IMR-90 (cell line): Measurements from ENCODE around the gene MLLT1. TPM values are rescaled to one million over a fixed set of nuclear protein-coding genes. Genes with fewer than 3 reads are reported as not detected.

Experiments
- ATAC-seq: fragments of 200-7000 bp; cut with Tn5 transposase; 2 replicates; pipeline ENCODE4 v1.9.1; 2020; ENCODE audit warnings: low read depth, mild to moderate bottlenecking, moderate library complexity
- BruUV-seq: library from RNA; stranded (reverse); fragments of 400-500 nt; replicated peaks from 2 replicates; lab custom pipeline; 2021; lab: Mats Ljungman, UMichigan
- CTCF ChIA-PET: fragments of 300-600 bp; formaldehyde crosslinking; extraction: SDS; loops from one replicate; lab custom pipeline; 2021; ENCODE audit warnings: antibody characterized with exemption; lab: Yijun Ruan, JAX
- POLR2A ChIA-PET: fragments of 300-600 bp; sonication (Branson Sonifier 250); formaldehyde crosslinking; loops from one replicate; lab custom pipeline; 2022; ENCODE audit warnings: antibody characterized with exemption; ENCODE audit not compliant: unreplicated experiment; lab: Charles Lee
- DNase-seq: peaks from one replicate; pipeline ENCODE4 v3.0.0; 2013
- H2AFZ ChIP-seq: replicated peaks from 2 replicates; pipeline ENCODE3; 2013; ENCODE audit warnings: low read length, mild to moderate bottlenecking; ENCODE audit not compliant: poor library complexity
- H2AK5ac ChIP-seq: 2 replicates; pipeline ENCODE4 v1.6.1; 2013; ENCODE audit warnings: low read depth, low read length, inconsistent platforms
- H2AK9ac ChIP-seq: replicated peaks from 2 replicates; pipeline ENCODE3; 2013; ENCODE audit warnings: mild to moderate bottlenecking, low read depth, low read length, moderate library complexity; ENCODE audit not compliant: poor library complexity
- H2BK120ac ChIP-seq: 2 replicates; pipeline ENCODE4 v1.6.1; 2013; ENCODE audit warnings: low read depth, low read length, inconsistent platforms
- H2BK15ac ChIP-seq: 3 replicates; pipeline ENCODE4 v1.6.1; 2013; ENCODE audit warnings: low read depth, low read length, inconsistent platforms
- H2BK20ac ChIP-seq: 2 replicates; pipeline ENCODE4 v1.6.1; 2013; ENCODE audit warnings: low read depth, mild to moderate bottlenecking, inconsistent platforms, low read length, moderate library complexity
- H2BK5ac ChIP-seq: 2 replicates; pipeline ENCODE4 v1.6.1; 2013; ENCODE audit warnings: mild to moderate bottlenecking, low read depth, low read length, inconsistent platforms; ENCODE audit not compliant: poor library complexity, severe bottlenecking
- H3K14ac ChIP-seq: replicated peaks from 2 replicates; pipeline ENCODE4 v1.6.1; 2013; ENCODE audit warnings: low read depth, low read length, inconsistent platforms
- H3K18ac ChIP-seq: 2 replicates; pipeline ENCODE4 v1.6.1; 2013; ENCODE audit warnings: low read depth, low read length, control low read depth
- H3K23ac ChIP-seq: 2 replicates; pipeline ENCODE4 v1.6.1; 2013; ENCODE audit warnings: low read depth, low read length, inconsistent platforms
- H3K27ac ChIP-seq: 2 replicates; pipeline ENCODE4 v1.5.1; 2013; ENCODE audit warnings: mild to moderate bottlenecking, control low read depth, low read length; ENCODE audit not compliant: insufficient read depth
- H3K27me3 ChIP-seq: 2 replicates; pipeline ENCODE4 v1.6.1; 2013; ENCODE audit warnings: low read length; ENCODE audit not compliant: control insufficient read depth, insufficient read depth
- H3K36me3 ChIP-seq: 2 replicates; pipeline ENCODE4 v1.6.1; 2013; ENCODE audit warnings: low read length, mixed read lengths; ENCODE audit not compliant: control insufficient read depth, insufficient read depth
- H3K4ac ChIP-seq: 2 replicates; pipeline ENCODE4 v1.6.1; 2013; ENCODE audit warnings: low read depth, low read length, inconsistent platforms
- H3K4me1 ChIP-seq: 2 replicates; pipeline ENCODE4 v1.6.1; 2013; ENCODE audit warnings: low read length, mixed read lengths; ENCODE audit not compliant: control insufficient read depth, insufficient read depth
- H3K4me2 ChIP-seq: 2 replicates; pipeline ENCODE4 v1.6.1; 2013; ENCODE audit warnings: low read depth, mild to moderate bottlenecking, control low read depth, low read length, moderate library complexity
- H3K4me3 ChIP-seq: 2 replicates; pipeline ENCODE4 v1.5.1; 2013; ENCODE audit warnings: low read depth, mild to moderate bottlenecking, control low read depth, low read length, moderate library complexity; ENCODE audit not compliant: insufficient read depth
- H3K56ac ChIP-seq: 2 replicates; pipeline ENCODE4 v1.6.1; 2013; ENCODE audit warnings: low read length, inconsistent platforms; ENCODE audit not compliant: insufficient read depth; ENCODE audit errors: extremely low read depth
- H3K79me1 ChIP-seq, 2 experiments: 2 replicates each; pipeline ENCODE4 v1.6.1; 2013; ENCODE audit warnings: low read length in 2 of 2, inconsistent platforms in 1 of 2, low read depth in 1 of 2
- H3K9ac ChIP-seq: 2 replicates; pipeline ENCODE4 v1.6.1; 2013; ENCODE audit warnings: low read depth, low read length, control low read depth
- H3K9me1 ChIP-seq: 2 replicates; pipeline ENCODE4 v1.6.1; 2013; ENCODE audit warnings: low read length, inconsistent platforms; ENCODE audit not compliant: insufficient read depth
- H3K9me3 ChIP-seq: 2 replicates; pipeline ENCODE4 v1.6.1; 2013; ENCODE audit warnings: low read length; ENCODE audit not compliant: control insufficient read depth, insufficient read depth
- H4K20me1 ChIP-seq: 2 replicates; pipeline ENCODE4 v1.6.1; 2013; ENCODE audit warnings: low read length, inconsistent platforms; ENCODE audit not compliant: insufficient read depth
- H4K5ac ChIP-seq: 2 replicates; pipeline ENCODE4 v1.6.1; 2013; ENCODE audit warnings: mild to moderate bottlenecking, low read depth, low read length, control low read depth
- H4K8ac ChIP-seq, 2 experiments: 2 replicates each; pipeline ENCODE4 v1.6.1; 2013; ENCODE audit warnings: low read depth in 2 of 2, low read length in 2 of 2, control low read depth in 1 of 2, inconsistent platforms in 1 of 2
- H4K91ac ChIP-seq: 2 replicates; pipeline ENCODE4 v1.6.1; 2013; ENCODE audit warnings: low read depth, low read length, inconsistent platforms; ENCODE audit not compliant: insufficient read depth
- BHLHE40 ChIP-seq: fragments of 150-350 bp; IDR thresholded peaks from 2 replicates; pipeline ENCODE4 v1.6.1; 2016; ENCODE audit warnings: mild to moderate bottlenecking, low read depth, low read length
- CEBPB ChIP-seq: IDR thresholded peaks from 2 replicates; pipeline ENCODE4 v1.6.1; 2012; ENCODE audit warnings: low read depth, low read length, improper control_type of control experiment
- CHD1 ChIP-seq: IDR thresholded peaks from 2 replicates; pipeline ENCODE4 v1.6.1; 2012; ENCODE audit warnings: low read depth, low read length, improper control_type of control experiment
- CTCF ChIP-seq: conservative IDR thresholded peaks from 2 replicates; pipeline ENCODE4 v1.5.1; 2012; ENCODE audit warnings: mild to moderate bottlenecking, low read depth, low read length, improper control_type of control experiment
- FOS ChIP-seq: fragments of 150-350 bp; IDR thresholded peaks from 2 replicates; pipeline ENCODE4 v1.6.1; 2016; ENCODE audit warnings: low read depth, low read length
- MAFK ChIP-seq: IDR thresholded peaks from 2 replicates; pipeline ENCODE4 v1.6.1; 2012; ENCODE audit warnings: low read depth, low read length, improper control_type of control experiment
- MAZ ChIP-seq: IDR thresholded peaks from 2 replicates; pipeline ENCODE4 v1.6.1; 2012; ENCODE audit warnings: low read depth, mild to moderate bottlenecking, low read length, improper control_type of control experiment, moderate library complexity, borderline replicate concordance
- MXI1 ChIP-seq: IDR thresholded peaks from 2 replicates; pipeline ENCODE4 v1.6.1; 2012; ENCODE audit warnings: low read depth, mild to moderate bottlenecking, low read length, moderate library complexity, borderline replicate concordance
- NFE2L2 ChIP-seq: fragments of 150-350 bp; IDR thresholded peaks from 2 replicates; pipeline ENCODE4 v1.6.1; 2016; ENCODE audit warnings: low read depth, mild to moderate bottlenecking, low read length
- POLR2A ChIP-seq: IDR thresholded peaks from 2 replicates; pipeline ENCODE4 v1.6.1; 2012; ENCODE audit warnings: mild to moderate bottlenecking, low read depth, low read length
- RAD21 ChIP-seq: IDR thresholded peaks from 2 replicates; pipeline ENCODE4 v1.6.1; 2012; ENCODE audit warnings: low read length, improper control_type of control experiment
- RCOR1 ChIP-seq: IDR thresholded peaks from 2 replicates; pipeline ENCODE4 v1.6.1; 2012; ENCODE audit warnings: mild to moderate bottlenecking, low read length, improper control_type of control experiment; ENCODE audit not compliant: insufficient replicate concordance
- RFX5 ChIP-seq: IDR thresholded peaks from 2 replicates; pipeline ENCODE4 v1.8.0; 2012; ENCODE audit warnings: low read depth, mild to moderate bottlenecking, low read length, moderate library complexity
- SMC3 ChIP-seq: fragments of 150-350 bp; IDR thresholded peaks from 2 replicates; pipeline ENCODE4 v1.6.1; 2016; ENCODE audit warnings: low read depth, mild to moderate bottlenecking, antibody characterized with exemption, low read length, moderate library complexity
- WGBS, 2 experiments: methylation state at CpG; one replicate each; pipeline versions ENCODE4 v1.1.5 to v1.1.7; 2013; ENCODE audit warnings: missing lambda C conversion rate in 2 of 2; ENCODE audit not compliant: insufficient read length in 1 of 2; ENCODE audit errors: extremely low coverage in 2 of 2; 5-methylcytosine and 5-hydroxymethylcytosine counted together
- dilution Hi-C: fragments of 300-500 bp; cut with HindIII; formaldehyde crosslinking; loops from one replicate; pipeline ENCODE4 v1.14.3; 2018; ENCODE audit warnings: low sequenced_read_pairs; ENCODE audit not compliant: unreplicated experiment
- in situ Hi-C: fragments of 300-500 bp; cut with MboI; formaldehyde crosslinking; loops from 3 replicates; pipeline ENCODE4 v1.14.3; 2019; ENCODE audit warnings: low sequenced_read_pairs, inconsistent platforms, mixed read lengths
- intact Hi-C: fragments of 100-400 bp; cut with micrococcal nuclease; formaldehyde crosslinking; loops from 2 replicates; pipeline ENCODE4 v1.10.0; 2022
- polyA plus RNA-seq, 3 experiments: library from polyadenylated mRNA; depleted of rRNA; stranded (reverse); fragments of >200 nt; gene quantifications; 2 replicates each; pipeline ENCODE4 v1.2.3, GENCODE V29; 2012; ENCODE audit warnings: low replicate concordance in 1 of 3
- total RNA-seq: library from RNA; depleted of rRNA; stranded (reverse); fragments of >200 nt; gene quantifications from 2 replicates; pipeline ENCODE4 v1.2.3, GENCODE V29; 2012
- TF ChIP-seq, protein P1 (sequence below): fragments of 150-350 bp; IDR thresholded peaks from 2 replicates; pipeline ENCODE4 v1.6.1; 2017; ENCODE audit warnings: mild to moderate bottlenecking, antibody characterized with exemption, low read length, low read depth
- TF ChIP-seq, protein P2 (sequence below): fragments of 150-350 bp; IDR thresholded peaks from 2 replicates; pipeline ENCODE4 v1.6.1; 2016; ENCODE audit warnings: low read depth, mild to moderate bottlenecking, low read length, moderate library complexity, borderline replicate concordance

MLLT1 gene
- total and polyA plus RNA-seq, 2 of the 4 experiments (the other 2 are of a cell fraction): 1.3 to 30.6 TPM

GRCh38 chr19:6292006-6292405, 12.2 kb upstream of the MLLT1 start:
- Histone ChIP-seq H4K5ac (no peak overlapping the region), H3K56ac (no peak overlapping the region), H3K79me1 (no peaks in the 10 kb centered on the region), H3K27ac (no peak overlapping the region), H2BK20ac (no peak overlapping the region), H3K27me3 (no peaks in the 10 kb centered on the region), H3K4me1 (no peaks in the 10 kb centered on the region), H3K4me2 (no peak overlapping the region), H4K91ac (no peak overlapping the region), H3K4me3 (no peak overlapping the region), H3K9ac (no peak overlapping the region), H2BK15ac (no peak overlapping the region), H2AK9ac (no peak overlapping the region), H3K36me3 (no peaks in the 10 kb centered on the region), H3K9me1 (no peaks in the 10 kb centered on the region), H3K9me3 (peaks cover 47% of the 10 kb centered on the region), H4K20me1 (no peaks in the 10 kb centered on the region), H4K8ac (no peak overlapping the region), H2BK5ac (no peak overlapping the region), H3K14ac (no peak overlapping the region), H2BK120ac (no peak overlapping the region), H2AFZ (no peak overlapping the region), H2AK5ac (no peak overlapping the region), H3K23ac (no peak overlapping the region), H3K4ac (no peak overlapping the region), H3K18ac (no peak overlapping the region)
- POLR2A ChIA-PET: no interaction called here
- BruUV-seq: no TSS peak
- no peak for DNase-seq
- TF ChIP-seq, protein P1, sequence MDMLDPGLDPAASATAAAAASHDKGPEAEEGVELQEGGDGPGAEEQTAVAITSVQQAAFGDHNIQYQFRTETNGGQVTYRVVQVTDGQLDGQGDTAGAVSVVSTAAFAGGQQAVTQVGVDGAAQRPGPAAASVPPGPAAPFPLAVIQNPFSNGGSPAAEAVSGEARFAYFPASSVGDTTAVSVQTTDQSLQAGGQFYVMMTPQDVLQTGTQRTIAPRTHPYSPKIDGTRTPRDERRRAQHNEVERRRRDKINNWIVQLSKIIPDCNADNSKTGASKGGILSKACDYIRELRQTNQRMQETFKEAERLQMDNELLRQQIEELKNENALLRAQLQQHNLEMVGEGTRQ: no peak
- TF ChIP-seq, protein P2, sequence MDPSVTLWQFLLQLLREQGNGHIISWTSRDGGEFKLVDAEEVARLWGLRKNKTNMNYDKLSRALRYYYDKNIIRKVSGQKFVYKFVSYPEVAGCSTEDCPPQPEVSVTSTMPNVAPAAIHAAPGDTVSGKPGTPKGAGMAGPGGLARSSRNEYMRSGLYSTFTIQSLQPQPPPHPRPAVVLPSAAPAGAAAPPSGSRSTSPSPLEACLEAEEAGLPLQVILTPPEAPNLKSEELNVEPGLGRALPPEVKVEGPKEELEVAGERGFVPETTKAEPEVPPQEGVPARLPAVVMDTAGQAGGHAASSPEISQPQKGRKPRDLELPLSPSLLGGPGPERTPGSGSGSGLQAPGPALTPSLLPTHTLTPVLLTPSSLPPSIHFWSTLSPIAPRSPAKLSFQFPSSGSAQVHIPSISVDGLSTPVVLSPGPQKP: no peak
- TF ChIP-seq CHD1 (no peak), MAFK (no peak), MXI1 (no peak), NFE2L2 (no peak), RFX5 (no peak), RAD21 (no peak), BHLHE40 (no peak), CTCF (no peak), RCOR1 (no peak), FOS (no peak), MAZ (no peak), POLR2A (no peak), SMC3 (no peak), CEBPB (no peak)
- no CpG with 5 or more reads among the region's 4 CpGs for WGBS, 2 experiments
- in situ Hi-C loops: no loop called here
- ATAC-seq: no peak
- intact Hi-C loops: no loop called here
- CTCF ChIA-PET: no interaction called here
- dilution Hi-C loops: no loop called here
